NCI-H1417 (cell line): Measurements from ENCODE around the gene MMP19.
"Not testable (repeated sequence)": the region's sequence is repeated elsewhere in the genome, so short reads cannot be mapped to it uniquely, and the experiment has no call there.

Experiments used
- DNase-seq, 3 experiments: peaks; one replicate each; lab custom pipeline; 2025; lab: John Stamatoyannopoulos, UW

Gene MMP19

DNA sequence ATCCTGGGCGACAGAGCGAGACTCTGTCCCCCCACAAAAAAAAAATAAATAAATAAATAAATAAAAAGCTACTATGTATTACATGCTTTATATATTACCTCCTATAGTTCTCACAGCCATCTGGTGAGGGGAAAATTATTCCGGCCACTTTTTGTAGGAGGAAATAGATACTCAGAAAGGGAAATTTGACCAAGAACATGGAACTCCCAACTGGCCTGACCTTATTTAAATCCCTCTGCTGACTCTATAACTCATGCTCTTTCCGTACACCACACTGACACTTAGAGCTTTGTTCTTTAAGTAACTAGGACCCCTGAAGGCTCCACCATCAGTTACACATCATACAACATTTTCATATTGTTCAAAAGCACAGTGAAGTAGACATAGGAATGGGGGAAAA lies 2.2 kb upstream of the MMP19 start:
- DNase-seq = no peak

DNA sequence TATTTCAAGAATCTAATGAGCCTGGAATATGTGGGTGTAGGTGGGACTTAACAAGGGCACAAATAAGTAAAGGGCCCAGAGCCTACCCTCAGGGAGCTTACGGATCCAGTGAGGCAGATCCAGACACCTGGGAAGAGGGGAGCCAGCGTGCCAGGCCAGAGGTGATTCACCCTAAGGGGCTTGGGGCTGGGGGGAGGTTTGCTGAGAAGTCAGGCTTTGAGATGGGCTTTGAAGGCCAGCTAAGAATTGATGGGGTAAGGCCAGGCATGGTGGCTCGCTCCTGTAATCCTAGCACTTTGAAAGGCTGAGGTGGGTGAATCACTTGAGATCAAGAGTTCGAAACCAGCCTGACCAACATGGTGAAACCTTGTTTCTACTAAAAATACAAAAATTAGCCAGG lies 695 bp upstream of the MMP19 start:
- DNase-seq = no peak

DNA sequence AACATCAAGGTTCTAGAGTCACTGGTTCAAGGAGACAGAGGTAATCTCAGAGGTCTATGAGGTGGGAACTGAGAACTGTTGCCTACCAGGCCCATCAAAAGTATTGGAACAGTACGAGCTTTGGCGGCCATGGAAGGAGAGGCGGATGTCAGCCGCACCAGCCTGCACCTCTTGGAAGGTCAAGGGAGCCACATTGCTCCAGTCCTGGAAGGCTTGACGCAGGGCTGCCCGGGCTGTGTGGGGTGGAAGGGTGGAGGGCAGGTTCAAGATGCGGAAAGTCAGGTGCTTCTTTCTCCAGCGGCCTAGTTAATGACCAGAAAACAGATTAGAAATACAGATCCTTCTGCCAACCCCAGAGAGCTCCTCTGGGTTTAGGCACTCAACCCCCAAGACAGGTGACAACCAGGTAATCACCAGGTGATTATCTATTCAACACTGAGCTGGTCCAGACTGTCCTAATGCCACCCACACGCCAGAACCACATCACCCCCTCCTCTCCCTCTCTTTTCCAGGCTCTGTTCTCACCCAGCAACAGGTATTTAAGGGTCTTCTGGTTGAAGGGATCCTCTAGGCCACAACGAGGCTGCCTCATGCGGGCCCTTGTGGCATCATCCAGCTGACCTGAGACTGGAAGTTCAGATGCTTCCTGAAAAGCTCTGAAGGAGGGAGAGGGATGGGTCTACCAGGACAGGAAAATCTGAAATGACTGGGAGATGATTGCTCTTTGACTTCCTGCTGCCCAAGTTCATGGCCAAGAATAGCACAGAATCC lies 2.0 kb downstream of the MMP19 start:
- no peak for DNase-seq

DNA sequence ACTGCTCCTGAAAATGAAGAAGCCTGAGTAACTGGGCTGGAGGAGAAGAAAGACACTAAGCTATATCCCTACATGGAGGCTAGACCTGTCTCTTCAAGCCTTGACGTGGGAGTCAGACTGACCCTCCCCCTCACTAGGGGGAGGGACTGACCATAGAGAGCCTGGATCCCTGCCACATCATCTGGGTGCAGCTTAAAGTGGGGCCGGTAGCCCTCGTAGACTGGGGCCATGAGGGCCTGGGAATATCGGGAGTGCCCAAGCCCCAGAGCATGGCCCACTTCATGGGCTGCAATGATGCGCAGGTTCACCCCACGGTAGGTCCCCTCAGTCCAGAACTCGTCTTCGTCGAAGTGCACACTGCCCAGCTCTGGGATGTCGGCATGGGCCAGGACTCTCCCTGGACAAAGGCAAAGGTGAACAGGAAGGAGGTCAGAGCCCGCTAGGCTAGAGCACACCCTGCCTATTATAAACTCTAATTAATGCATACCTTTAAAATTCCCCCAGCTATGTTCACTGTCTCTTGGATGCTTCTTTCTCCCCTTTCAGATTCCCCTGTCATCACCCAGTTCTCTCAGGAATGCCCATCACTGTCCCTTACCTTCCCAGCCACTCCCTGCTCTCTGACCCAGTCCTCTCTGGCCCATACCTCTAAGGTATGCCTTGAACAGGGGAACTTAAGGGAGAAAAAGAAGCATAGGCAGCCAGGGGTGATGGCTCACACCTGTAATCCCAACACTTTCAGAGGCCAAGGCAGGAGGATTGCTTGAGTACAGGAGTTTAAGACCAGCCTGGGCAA lies 3.2 kb downstream of the MMP19 start:
- DNase-seq = no peak

DNA sequence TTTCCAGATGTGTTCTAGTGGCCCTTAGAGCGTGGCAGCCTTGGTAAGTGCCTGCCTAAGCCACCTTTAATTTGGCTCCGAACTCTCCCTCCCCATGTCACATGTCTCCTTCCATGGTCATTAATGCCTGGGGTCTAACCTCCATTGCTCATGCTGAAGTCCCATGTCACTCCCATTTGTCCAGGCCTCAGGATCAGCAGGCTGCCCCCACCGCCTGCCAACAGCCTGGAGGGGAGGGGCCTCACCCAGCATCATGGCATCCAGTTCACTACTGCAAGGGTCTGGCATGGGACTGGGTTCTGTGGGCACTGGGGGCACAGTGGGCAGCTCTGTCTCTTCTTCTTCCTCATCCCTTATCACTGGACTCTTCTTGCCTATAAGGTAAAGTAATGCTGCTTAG lies 4.4 kb downstream of the MMP19 start:
- DNase-seq = no peak

DNA sequence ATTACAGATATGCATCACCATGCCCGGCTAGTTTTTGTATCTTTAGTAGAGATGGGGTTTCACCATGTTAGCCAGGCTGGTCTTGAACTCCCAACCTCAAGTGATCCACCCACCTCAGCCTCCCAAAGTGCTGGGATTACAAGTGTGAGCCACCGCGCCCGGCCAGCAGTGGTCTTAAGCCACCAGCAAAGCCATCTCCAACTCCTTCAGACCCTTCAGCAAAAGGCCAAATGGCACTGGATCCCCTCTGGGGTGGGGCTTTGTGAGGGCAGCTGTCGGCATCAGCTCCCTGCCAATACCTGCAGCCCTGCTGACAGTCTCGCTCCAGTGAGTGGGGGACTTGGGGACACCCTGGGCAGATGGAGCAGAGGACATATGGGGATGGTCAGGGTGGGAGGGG lies 8.3 kb downstream of the MMP19 start:
- DNase-seq = not testable (repeated sequence)

DNA sequence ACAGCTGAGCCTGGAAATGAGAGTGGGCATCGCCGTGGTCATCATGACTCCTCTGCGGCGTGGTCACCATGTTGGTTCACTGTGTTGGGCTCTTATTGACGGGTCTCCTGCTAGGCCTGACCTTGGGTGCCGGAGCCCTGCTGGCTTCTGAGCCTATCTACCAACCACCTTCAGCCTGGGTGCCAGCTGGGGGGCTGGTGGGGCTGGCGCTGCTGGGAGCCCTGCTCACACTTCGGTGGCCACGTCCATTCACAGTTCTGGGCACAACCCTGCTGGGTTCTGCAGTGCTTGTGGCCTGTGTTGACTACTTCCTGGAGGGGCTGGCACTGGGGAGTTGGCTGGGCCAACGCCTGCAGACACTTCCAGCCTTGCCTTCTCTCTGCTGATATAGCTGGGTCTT lies 9.7 kb downstream of the MMP19 start:
- no peak for DNase-seq

DNA sequence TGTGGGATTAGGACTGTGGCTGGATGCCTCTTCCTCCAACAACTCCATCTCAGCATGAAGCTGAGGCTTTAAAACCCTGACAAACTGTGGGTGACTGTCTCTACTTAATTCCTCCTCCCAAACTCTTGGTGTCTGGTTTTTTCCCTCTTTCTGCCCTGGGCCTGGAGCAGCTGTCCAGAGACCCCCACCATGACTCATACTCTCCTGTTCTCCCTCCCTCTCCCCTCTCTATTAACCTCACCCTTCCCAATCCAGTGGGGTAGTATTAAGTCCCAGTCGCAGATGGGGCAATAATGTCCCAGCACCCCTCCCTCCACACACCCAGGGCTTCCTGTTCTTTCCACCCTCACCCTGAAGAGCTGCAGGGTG lies 11.3 kb downstream of the MMP19 start:
- no peak for DNase-seq

DNA sequence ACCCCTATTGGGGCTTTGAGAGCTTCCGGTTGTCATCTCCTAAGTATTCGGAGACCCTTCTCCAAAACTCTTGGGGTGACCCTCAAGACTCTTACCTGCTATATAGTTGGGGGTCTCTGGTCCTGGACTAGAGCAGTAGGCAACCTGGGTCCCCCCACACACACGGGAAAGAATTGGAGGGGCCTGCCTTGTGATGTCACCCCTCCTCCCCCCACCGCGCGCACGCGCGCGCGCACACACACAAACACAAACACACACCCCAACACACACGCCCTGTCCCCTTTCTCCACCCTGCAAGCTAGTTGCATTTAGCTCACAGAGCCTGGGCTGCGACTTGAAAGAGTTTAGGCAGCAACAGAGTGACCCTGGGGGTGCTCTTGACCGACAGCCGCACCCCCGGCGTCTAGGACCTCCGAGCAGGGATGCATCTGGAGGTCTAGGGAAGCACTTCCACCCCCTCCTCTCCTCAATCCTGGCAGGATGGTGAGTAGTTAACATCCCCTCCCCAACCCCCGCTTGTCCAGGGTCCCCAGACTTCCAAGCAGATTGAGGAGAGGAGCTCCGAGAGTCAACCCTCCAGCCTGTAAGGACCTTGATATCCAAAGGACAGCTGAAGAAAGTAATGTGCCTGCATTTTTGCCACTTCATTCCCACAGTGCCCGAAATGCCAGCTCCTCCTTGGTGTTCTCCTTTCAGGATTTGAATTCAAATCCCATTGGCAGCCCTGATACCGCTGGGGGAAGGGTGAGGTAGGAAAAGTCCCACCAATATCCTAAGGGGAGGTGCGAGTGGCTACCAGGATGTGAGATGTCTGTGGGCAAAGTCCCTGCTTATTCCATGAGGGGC lies 11.9 kb downstream of the MMP19 start:
- DNase-seq = peak; percentile 34 to 93 (median 91)

DNA sequence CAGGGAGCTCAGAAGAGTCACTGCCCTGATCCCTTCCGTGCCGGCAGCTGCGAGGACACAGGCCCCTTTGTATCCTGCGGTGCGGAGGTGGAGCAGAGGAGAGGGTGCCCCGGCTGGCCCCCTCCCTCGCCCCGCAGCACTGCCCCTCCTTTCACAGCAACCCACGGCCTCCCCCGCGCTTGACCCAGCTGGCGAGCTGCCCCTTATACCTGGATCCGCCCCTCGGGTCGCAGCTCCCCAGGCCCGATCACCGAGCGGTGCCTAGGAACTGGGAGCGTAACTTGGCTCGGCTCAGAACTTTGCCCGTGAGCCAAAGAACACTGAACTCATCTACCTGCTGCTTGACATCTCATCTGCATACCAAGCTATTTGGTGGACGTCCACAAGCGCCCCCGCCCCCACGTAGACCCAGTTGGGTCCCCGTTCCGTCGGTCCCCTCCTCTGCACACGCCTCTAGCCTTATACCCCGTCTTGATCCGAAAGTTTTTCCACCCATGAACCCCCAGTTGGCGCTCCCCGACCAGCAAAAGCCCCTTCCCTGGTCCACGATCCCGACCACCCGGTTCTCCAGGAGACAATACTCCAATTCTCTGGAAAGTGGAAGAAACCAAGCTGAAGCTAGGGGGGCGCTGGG lies 12.7 kb downstream of the MMP19 start:
- peak in 1 of 3 experiments; percentile 59 for DNase-seq

DNA sequence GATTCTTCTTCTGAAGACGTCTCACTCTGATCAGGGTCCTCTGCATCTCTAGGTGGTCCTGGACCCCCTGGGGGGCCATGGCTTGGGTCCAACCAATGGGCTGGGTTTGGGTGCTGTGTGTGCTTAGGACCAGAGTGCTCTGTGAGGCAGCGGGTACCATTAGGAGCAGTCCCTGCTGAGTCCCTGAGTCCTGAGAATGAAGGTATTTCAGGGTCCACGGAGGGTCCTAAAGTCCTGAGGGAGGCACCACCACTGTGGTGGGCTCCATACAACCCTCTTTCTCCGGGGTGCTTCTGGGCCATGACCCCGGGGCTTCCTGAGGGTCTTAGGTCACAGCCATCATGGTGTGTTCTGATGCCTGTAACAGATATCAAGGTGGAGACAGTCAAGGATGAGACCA lies 14.4 kb downstream of the MMP19 start:
- DNase-seq = no peak

DNA sequence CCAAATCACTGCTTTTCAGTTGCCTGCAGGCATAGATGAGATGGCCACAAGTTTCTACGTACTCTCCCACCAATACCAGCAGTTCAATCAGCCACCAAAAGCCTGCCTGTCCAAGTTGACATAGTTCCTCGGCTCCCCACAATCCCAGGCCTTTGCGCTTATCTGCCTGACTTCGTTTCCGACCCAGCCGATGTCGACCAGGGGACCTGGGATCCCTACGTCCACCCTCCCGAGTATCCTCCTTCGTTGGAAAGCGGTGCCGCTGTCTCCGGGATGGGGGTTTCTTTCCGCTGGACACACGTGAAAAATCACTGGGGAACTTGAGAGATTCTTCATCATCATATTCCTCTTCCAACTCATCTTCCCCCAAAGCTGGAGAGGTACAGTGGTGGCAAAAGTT lies 14.9 kb downstream of the MMP19 start:
- no peak for DNase-seq

DNA sequence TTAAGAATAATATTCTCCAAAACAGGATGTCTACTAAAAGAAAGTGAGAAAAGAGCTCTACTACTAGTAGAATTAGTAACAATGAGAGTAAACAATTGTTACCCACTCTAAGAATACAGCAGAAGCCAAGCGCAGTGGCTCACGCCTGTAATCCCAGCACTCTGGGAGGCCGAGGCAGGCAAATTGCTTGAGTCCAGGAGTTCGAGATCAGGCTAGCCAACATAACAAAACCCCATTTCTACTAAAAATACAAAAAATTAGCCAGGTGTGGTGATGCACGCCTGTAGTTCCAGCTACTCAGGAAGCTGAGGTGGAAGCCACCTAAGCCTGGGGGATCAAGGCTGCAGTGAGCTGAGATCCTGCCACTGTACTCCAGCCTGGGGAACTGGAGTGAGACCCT lies 18.0 kb downstream of the MMP19 start:
- no peak for DNase-seq

DNA sequence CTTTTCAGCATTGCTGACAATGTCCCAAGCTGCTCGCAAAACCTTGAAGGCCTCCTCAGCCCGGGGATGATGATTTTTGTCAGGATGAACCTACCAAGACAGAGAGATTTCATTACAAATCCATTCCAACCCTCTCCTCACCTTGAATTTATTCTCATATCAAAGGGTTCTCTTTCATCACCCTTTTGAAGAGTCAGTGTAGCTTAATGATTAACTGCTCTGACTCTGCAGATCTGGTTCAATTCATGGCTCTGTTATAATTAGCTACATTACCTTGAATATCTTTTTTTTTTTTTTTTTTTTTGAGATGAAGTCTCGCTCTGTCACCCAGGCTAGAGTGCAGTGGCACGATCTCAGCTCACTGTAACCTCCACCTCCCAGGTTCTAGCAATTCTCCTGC lies 19.3 kb downstream of the MMP19 start:
- no peak for DNase-seq

DNA sequence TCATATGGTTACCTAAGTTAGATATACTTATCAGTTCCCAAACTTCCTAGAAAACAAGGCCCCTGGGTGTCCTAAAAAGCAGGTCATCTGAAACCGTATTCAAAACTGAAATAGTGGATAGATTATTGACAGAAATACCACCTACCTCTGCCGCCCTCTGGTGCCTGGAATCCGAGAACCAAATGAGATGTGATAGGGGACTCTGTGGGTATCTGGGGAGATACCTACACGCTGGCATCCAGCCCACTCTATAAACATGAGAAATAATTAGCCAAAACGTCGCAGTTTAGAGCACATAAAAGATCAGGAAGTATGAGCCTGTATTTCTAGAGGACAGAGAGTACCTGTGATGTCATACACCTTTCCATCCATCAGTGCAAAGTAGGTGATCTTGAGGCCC lies 20.5 kb downstream of the MMP19 start:
- DNase-seq = peak in 1 of 3 experiments; percentile 19

DNA sequence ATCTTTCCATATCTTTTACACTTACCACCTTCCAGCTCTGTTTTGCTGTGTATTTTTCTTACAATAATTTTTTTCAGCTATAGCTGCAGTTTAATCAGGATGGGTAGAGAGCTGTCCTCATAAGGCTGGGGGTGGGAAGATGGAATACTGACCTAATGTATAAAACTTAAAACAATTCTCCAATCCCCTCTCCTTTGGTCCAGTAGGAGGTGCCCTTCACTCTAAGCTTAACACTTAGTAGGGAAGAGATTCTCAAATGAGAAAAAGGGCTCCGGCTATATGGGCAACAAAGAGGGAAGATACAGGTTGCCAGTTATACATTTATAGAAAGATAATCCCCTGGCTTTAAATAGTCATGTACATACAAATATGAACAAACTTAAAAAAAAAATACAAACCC lies 22.1 kb downstream of the MMP19 start:
- DNase-seq = peak in 1 of 3 experiments; percentile 10

DNA sequence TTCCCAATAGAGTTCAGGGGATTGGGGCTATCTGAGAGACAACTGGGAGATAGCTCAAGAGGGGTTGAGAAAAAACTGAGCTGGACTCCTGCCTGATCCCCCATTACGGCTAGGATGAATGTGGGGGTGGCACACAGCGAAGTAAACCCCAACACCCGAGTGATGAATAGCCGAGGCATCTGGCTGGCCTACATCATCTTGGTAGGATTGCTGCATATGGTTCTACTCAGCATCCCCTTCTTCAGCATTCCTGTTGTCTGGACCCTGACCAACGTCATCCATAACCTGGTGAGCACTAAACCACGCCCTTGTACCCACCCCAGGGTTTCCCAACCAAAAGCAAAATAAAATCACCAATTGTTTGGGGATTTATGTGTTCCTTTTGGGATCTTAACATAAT lies 23.9 kb downstream of the MMP19 start:
- DNase-seq = no peak

DNA sequence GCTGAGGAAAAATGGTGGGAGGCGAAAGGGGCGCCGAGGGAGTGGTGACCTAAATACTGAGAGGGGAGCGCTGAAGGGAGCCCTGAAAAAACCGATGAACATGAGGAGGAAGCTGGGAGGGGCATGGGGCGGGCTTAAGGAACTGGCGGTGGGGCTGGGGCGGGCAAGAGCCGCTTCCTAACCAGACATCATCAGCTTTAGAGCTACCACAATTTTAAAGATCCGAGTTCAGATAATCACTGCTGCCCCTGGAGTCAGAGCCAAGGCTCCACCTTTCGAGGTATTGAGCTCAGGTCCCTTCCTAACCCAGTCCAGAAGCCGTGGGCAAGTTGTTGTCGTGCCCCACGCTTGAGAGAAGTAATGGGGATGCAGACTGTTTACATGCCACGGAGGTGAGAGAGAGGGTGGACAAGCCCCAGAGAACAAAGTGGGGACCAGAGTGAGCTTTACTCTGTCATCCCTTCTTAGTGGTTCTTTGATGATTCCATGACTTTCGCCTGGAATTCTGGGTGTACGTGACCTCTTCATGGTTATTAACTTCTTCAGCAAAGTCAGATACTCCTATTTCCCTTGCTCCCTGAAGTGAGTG lies 24.5 kb downstream of the MMP19 start:
- no peak for DNase-seq

DNA sequence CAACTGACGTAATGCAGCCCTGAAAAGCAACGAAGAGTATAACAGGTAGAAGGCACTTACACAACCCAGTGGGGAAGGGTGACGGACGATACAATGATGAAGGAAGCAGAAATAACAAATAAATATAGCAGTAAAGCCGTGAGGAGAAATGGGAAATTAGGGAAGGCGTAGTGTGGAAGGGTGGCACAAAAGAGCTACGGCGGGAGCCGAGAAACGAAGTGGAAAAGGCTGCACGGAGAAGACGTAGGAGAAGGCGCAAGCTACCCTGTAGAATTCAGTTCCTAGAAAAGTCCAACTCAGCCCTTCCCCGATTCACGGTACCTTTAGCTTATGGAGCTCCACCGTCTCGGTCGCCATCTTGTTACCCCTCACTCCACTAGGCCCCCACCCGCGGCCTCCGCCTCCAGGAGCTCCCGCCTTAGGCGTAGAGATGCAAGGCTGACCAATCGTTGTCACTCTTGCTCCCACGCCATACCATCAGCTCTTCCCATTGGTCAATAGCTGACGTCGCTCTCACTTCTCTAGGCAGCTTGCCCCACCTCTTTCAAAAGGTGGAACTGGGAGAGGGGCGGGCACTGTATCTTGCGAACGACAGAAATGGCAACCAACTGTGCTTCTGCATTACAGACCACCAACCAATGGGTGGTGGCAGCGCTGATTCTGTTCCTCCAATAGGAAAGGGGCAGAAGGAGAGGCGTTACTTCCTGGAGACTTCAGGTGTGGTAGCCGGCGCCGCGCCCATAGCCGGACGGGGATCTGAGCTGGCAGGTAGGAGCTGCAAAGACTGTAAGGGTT lies 25.2 kb downstream of the MMP19 start, which contains the start of the genes ORMDL2 and SARNP:
ORMDL2 (plus strand) TSS at position 697 of the 795 bp plus-strand sequence. CDS start 959 bp downstream, outside the sequence.
SARNP (minus strand) TSS at position 380 of the 795 bp plus-strand sequence; CDS start at position 357, 23 bp downstream.
- DNase-seq = peak; percentile 100

DNA sequence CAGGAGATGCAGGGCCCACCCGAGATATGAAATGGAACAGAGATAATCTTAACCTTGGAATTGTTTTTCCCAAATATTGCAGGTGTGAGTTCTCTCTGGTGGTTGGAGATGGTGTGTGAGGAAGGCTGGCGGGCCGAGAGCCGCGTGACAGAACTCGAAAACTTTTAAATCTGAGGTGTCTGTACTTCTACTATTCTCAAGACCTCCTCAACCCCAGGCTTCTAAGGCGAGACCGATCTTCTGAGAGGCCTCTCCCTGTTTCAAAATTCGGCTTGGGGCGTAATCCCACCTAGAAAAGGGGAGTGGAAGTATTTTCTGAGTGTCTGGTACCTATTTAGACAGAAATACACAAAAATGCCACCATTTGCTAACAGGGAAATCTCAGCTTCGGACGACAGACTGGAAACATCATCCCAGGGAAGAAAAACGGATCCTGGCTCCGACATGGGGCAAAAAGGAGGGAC lies 25.8 kb downstream of the MMP19 start:
- peak in 1 of 3 experiments; percentile 26 for DNase-seq
